Epithelial cell of esophagus (primary cell): Measurements from ENCODE around the gene GALNT17.

Experiments
- DNase-seq: peaks from one replicate; pipeline ENCODE4 v3.0.0; 2010; ENCODE audit warnings: low read depth
- H3K4me3 ChIP-seq: 2 replicates; pipeline ENCODE4 v1.5.1; 2011; ENCODE audit warnings: mild to moderate bottlenecking, low read length, control low read depth
- CTCF ChIP-seq: IDR thresholded peaks from 2 replicates; pipeline ENCODE4 v1.5.1; 2011; ENCODE audit warnings: low read depth, mild to moderate bottlenecking, low read length, control low read depth, inconsistent platforms; ENCODE audit not compliant: insufficient read depth; ENCODE audit errors: missing control alignments

Gene GALNT17

GRCh38 chr7:71271203-71271602, 139.3 kb downstream of the GALNT17 start:
- TF ChIP-seq CTCF: no peak
- no peak for DNase-seq
- no peak overlapping the region for H3K4me3 ChIP-seq

GRCh38 chr7:71272509-71273490, 140.9 kb downstream of the GALNT17 start:
- no peak overlapping the region for H3K4me3 ChIP-seq
- DNase-seq: no peak
- no peak for TF ChIP-seq CTCF

- DNase-seq: no peak
- H3K4me3 ChIP-seq: no peak overlapping the region
- no peak for TF ChIP-seq CTCF
Measured at GRCh38 chr7:71278257-71278656, 146.3 kb downstream of the GALNT17 start.

GRCh38 chr7:71281261-71281660, 149.3 kb downstream of the GALNT17 start:
- no peak for DNase-seq
- H3K4me3 ChIP-seq: no peak overlapping the region
- no peak for TF ChIP-seq CTCF

- no peak for DNase-seq
- no peak for TF ChIP-seq CTCF
Measured at GRCh38 chr7:71283802-71284201, 151.9 kb downstream of the GALNT17 start.

GRCh38 chr7:71285571-71286145, 153.7 kb downstream of the GALNT17 start:
- DNase-seq: no peak
- no peak overlapping the region for H3K4me3 ChIP-seq
- TF ChIP-seq CTCF: no peak

More at GRCh38 chr7:71283802-71284201, 151.9 kb downstream of the GALNT17 start:
- H3K4me3 ChIP-seq: no peak overlapping the region
